ENCODE results near the gene SMARCD3. TPM values are rescaled to one million over a fixed set of nuclear protein-coding genes. Genes with fewer than 3 reads are reported as not detected.

Gene SMARCD3
- total and polyA plus RNA-seq, 7 donors = 4.2 to 63.1 (median 38.8) TPM

DNA sequence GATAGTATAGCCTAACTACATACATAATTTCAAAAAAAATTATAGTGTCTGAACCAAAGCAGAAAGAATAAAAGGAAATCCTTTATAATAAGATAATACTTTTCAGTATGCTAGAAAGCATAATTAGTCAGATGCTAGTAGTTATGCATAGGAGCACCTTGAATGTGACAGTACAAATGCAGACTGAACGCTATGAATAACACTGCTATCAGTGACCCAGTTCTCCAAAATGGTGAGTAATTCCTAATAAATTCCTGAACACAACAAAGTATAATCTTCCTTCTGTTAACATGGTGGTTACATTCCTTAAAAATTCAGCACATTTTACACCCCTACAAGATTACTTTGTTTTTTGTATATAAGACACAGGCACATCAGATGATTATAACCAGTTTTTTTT, 17.4 kb downstream of the SMARCD3 start:
- H3K27ac ChIP-seq = no peak overlapping the region
- no peak for TF ChIP-seq EP300 (IDR thresholded peaks at IDR 0.05)
- H3K36me3 ChIP-seq = peaks cover 0 to 14% (median 6%) of the 10 kb centered on the region in 4 donors
- H3K27me3 ChIP-seq = no peaks in the 10 kb centered on the region
- WGBS, 2 donors = 75 to 90% methylated on average over 1 of the region's 1 CpG
- H3K9me3 ChIP-seq = no peaks in the 10 kb centered on the region
- H3K4me1 ChIP-seq = peaks cover 0 to 40% (median 32%) of the 10 kb centered on the region in 4 donors
- no peak overlapping the region for H3K4me3 ChIP-seq
- DNase-seq = no peak
- intact Hi-C loops (cut with DNase I) = no loop called here

DNA sequence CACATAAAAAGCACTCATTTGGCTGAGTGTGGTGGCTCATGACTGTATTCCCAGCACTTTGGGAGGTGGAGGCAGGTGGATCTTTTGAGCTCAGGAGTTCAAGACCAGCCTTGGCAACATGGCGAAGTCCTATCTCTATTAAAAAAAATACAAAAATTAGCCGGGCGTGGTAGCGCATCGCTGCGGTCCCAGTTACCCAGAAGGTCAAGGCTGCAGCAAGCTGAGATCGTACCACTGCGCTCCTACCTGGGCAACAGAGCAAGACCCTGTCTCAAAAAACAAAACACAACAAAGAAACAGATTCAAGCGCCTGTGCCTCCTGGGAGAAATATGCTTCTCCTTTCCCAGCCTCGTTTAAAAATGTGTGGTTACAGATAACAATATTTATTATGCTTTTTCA, 19.2 kb downstream of the SMARCD3 start:
- no peak overlapping the region for H3K4me3 ChIP-seq
- peaks cover 3 to 12% (median 6%) of the 10 kb centered on the region in 4 donors for H3K36me3 ChIP-seq
- WGBS, 2 donors = 89 to 92% methylated on average over 10 of the region's 10 CpGs
- peaks cover 0 to 52% (median 40%) of the 10 kb centered on the region in 4 donors for H3K4me1 ChIP-seq
- H3K27me3 ChIP-seq = no peaks in the 10 kb centered on the region
- no peaks in the 10 kb centered on the region for H3K9me3 ChIP-seq
- no peak overlapping the region for H3K27ac ChIP-seq
- intact Hi-C loops (cut with DNase I) = no loop called here
- TF ChIP-seq POLR2AphosphoS5 (IDR thresholded peaks at IDR 0.05) (no peak), EP300 (IDR thresholded peaks at IDR 0.05) (no peak), POLR2A (IDR thresholded peaks at IDR 0.05) (no peak)
- no peak for DNase-seq

DNA sequence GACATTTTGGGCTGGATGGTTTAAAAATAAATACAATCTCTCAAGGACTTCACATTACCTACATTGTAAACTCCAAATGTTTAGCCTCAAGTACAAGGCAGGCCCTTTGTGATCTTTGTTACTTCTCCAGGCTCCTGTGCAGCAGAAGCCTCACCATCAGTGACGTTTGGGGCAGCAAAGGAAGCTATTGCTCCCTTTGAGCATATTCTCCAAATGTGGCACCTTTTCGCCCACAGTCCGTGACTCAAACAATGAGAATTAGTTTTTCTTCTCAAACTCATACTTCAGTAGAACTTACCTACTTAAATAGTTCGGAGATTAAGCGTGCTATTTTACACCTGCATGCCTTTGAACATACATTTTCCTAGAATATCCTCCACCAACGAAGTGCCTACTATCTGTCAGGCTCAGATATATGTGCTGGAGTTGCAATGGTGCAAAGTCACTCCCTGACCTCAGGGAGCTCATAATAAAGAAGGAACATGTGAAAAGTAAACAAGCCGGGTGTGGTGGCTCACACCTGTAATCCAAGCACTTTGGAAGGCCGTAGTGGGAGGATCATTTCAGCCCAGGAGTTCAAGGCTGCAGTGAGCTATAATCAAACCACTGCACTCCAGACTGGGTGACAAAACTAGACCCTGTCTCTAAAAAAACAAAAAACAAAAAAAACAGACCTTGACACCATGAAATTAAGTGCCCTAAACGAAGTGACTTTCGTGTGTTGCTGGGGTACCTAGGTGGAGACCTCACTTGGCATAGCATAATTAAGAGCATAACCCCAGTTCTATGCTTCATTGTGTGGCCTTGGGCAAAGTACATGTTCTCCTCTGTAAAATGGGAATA, 20.2 kb downstream of the SMARCD3 start:
- peak overlapping the region; percentile 38 to 91 (median 81) for H3K4me3 ChIP-seq
- intact Hi-C loops (cut with DNase I) = no loop called here
- TF ChIP-seq POLR2AphosphoS5 (IDR thresholded peaks at IDR 0.05) = no peak
- TF ChIP-seq, protein P1, sequence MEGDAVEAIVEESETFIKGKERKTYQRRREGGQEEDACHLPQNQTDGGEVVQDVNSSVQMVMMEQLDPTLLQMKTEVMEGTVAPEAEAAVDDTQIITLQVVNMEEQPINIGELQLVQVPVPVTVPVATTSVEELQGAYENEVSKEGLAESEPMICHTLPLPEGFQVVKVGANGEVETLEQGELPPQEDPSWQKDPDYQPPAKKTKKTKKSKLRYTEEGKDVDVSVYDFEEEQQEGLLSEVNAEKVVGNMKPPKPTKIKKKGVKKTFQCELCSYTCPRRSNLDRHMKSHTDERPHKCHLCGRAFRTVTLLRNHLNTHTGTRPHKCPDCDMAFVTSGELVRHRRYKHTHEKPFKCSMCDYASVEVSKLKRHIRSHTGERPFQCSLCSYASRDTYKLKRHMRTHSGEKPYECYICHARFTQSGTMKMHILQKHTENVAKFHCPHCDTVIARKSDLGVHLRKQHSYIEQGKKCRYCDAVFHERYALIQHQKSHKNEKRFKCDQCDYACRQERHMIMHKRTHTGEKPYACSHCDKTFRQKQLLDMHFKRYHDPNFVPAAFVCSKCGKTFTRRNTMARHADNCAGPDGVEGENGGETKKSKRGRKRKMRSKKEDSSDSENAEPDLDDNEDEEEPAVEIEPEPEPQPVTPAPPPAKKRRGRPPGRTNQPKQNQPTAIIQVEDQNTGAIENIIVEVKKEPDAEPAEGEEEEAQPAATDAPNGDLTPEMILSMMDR (IDR thresholded peaks at IDR 0.05) = no peak
- TF ChIP-seq POLR2A (IDR thresholded peaks at IDR 0.05) = no peak
- no peak for TF ChIP-seq EP300 (IDR thresholded peaks at IDR 0.05)
- H3K27ac ChIP-seq = peak overlapping the region; percentile 84 to 87 (median 84)
- 23 to 66% methylated on average over 10 of the region's 10 CpGs for WGBS, 2 donors
- no peaks in the 10 kb centered on the region for H3K9me3 ChIP-seq
- H3K27me3 ChIP-seq = no peaks in the 10 kb centered on the region
- peaks cover 10 to 22% (median 15%) of the 10 kb centered on the region in 4 donors for H3K36me3 ChIP-seq
- peaks cover 0 to 42% (median 31%) of the 10 kb centered on the region in 4 donors for H3K4me1 ChIP-seq
- no peak for DNase-seq

DNA sequence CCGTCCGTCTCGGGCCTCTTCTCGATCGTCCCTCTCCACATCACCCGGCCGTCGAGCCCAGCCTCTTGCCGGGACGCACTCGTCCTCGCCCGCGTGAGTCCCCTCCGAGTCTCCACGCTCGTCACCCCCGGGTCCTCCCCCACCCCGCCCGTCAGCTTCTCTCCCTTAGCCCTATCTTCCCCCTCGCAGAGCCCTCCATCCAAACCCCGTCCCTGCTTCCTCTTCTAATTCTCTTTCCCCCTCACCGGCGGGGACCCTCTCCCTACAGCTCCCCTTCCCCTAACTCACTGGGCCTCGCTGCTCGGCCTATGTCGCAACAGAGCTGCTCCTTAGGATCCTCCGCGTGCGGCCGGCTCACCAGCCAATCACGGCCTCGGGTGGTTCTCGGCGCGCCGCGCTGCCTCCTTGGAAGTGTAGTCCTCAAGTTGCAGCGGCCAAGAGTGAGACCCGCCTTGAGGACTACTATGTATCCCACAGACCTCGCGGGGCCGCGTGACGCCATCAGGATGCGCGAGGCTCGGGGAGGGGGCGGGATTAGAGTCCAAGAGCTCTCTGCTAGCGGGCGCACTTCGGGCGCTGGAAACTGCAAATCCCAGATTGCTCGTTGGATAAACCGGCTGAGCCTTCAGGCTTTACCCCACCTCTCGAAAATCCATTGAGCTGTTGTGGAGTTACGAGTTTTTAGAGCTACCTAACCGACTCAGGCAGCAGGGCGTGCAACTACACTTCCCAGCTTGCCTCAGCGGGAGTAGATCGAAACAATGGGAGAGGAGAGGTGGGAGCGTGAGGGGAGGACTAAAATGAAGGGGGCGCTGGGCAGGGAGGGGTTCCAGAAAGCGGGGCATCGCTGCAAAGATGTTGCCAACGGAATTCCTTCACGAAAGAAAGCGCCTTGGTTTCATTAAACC, 21.4 kb downstream of the SMARCD3 start, which contains the start of gene ABCF2:
TSS of gene ABCF2 (minus strand) at position 331 of the 908 bp plus-strand sequence. CDS start 747 bp downstream, outside the sequence.
- peak within 1 kb of the TSS; percentile 74 to 91 (median 86) for H3K4me3 ChIP-seq
- peak within 1 kb of the TSS; percentile 84 to 87 (median 84) for H3K27ac ChIP-seq
- no peaks in the 10 kb centered on the region for H3K27me3 ChIP-seq
- no peaks in the 10 kb centered on the region for H3K9me3 ChIP-seq
- H3K4me1 ChIP-seq = peaks cover 0 to 34% (median 27%) of the 10 kb centered on the region in 4 donors
- WGBS, 2 donors = 0% methylated on average over 68 of the region's 68 CpGs
- peaks cover 10 to 34% (median 22%) of the 10 kb centered on the region in 4 donors for H3K36me3 ChIP-seq
- TF ChIP-seq EP300 (IDR thresholded peaks at IDR 0.05) (no peak), POLR2A (IDR thresholded peaks at IDR 0.05) (peak; percentile 26 to 45), POLR2AphosphoS5 (IDR thresholded peaks at IDR 0.05) (peak; percentile 75 to 87 (median 82))
- TF ChIP-seq, protein P1 (IDR thresholded peaks at IDR 0.05) = no peak
- peak; percentile 100 for DNase-seq
- intact Hi-C loops (cut with DNase I) = no loop called here

DNA sequence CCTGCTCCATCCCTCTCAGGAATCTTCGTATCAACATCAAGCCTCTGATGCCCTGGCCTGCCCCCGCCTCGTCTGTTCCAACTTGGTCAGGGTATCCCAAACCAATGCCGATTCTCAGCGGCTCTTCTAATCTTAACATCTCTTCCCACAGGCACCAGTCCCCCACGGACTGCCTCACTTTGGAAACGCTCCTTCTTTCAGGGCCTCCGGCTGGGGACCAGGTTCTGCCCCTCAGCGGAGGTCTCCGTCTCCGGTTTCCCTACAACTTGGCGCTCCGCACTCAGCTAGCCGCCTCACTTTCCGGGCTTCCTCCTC, 22.0 kb downstream of the SMARCD3 start:
- H3K4me3 ChIP-seq = peak overlapping the region; percentile 74 to 91 (median 86)
- intact Hi-C loops (cut with DNase I) = no loop called here
- peaks cover 0 to 29% (median 22%) of the 10 kb centered on the region in 4 donors for H3K4me1 ChIP-seq
- H3K27me3 ChIP-seq = no peaks in the 10 kb centered on the region
- no peak for TF ChIP-seq POLR2A (IDR thresholded peaks at IDR 0.05)
- no peak for TF ChIP-seq EP300 (IDR thresholded peaks at IDR 0.05)
- TF ChIP-seq, protein P1 (IDR thresholded peaks at IDR 0.05) = no peak
- TF ChIP-seq POLR2AphosphoS5 (IDR thresholded peaks at IDR 0.05) = no peak
- H3K36me3 ChIP-seq = peaks cover 14 to 40% (median 24%) of the 10 kb centered on the region in 4 donors
- peak overlapping the region; percentile 84 to 87 (median 84) for H3K27ac ChIP-seq
- no peak for DNase-seq
- H3K9me3 ChIP-seq = no peaks in the 10 kb centered on the region
- WGBS, 2 donors = 1% methylated on average over 15 of the region's 15 CpGs
